ENCODE results near the gene INO80D.

DNA sequence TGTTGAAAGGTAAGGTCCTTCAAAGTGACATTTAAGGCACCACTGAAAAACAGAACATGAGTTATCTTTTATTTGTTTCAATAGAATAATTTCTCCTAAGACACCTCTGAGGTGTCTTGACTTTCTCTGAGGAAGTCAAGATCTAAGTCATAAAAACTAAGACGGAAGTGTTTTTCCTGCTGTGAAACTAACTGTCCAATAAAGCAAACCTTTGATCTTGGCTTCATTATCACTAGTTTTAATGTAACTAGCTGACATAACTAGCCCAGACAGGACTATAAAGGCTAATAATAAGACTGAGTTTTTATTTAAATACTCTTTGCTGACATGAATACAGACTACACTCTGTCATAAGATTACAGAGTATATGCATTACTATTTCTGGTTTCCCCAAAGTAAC lies 36.6 kb downstream of the INO80D start:
- TF ChIP-seq POLR2A (IDR thresholded peaks at IDR 0.05) = no peak
- TF ChIP-seq, protein P1, sequence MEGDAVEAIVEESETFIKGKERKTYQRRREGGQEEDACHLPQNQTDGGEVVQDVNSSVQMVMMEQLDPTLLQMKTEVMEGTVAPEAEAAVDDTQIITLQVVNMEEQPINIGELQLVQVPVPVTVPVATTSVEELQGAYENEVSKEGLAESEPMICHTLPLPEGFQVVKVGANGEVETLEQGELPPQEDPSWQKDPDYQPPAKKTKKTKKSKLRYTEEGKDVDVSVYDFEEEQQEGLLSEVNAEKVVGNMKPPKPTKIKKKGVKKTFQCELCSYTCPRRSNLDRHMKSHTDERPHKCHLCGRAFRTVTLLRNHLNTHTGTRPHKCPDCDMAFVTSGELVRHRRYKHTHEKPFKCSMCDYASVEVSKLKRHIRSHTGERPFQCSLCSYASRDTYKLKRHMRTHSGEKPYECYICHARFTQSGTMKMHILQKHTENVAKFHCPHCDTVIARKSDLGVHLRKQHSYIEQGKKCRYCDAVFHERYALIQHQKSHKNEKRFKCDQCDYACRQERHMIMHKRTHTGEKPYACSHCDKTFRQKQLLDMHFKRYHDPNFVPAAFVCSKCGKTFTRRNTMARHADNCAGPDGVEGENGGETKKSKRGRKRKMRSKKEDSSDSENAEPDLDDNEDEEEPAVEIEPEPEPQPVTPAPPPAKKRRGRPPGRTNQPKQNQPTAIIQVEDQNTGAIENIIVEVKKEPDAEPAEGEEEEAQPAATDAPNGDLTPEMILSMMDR (IDR thresholded peaks at IDR 0.05) = no peak

All from Peyer's patch (tissue), 4 donors.